Panc1 (cell line): ENCODE results near the gene FSD1.

Experiments
- POLR2AphosphoS5 ChIP-seq: IDR thresholded peaks from 2 replicates; pipeline ENCODE4 v1.6.1; 2012; ENCODE audit warnings: mild to moderate bottlenecking, low read depth, low read length, moderate library complexity
- TF ChIP-seq, protein P1 (sequence below): fragments of 450-650 bp; IDR thresholded peaks from 2 replicates; pipeline ENCODE4 v1.5.1; 2017; ENCODE audit warnings: mild to moderate bottlenecking

DNA sequence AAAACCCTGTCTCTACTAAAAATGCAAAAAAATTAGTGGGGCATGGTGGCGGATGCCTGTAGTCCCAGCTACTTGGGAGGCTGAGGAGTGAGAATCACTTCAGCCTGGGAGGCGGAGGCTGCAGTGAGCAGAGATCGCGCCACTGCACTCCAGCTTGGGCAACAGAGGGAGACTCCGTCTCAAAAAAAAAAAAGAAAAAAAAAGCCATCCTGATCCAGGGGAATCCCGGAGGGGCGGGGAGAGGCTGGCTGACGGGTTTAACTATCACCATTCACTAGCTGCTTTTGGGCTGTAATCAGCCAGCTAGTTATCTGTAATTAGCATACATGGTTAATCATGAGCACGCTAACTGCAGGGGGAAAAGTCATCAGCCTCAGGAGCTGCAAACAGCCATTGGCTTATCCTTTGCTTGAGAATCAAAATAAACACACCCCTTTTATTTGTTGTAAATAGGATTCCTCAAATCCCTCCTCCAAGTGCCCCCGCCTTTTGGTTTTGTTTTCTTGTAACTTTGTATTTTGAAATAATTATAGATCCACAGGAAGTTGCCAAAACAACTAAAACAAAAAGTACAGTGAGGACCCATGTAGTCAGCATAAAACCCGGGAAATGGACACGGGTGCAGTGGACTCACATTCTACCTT is 9.6 kb downstream of the FSD1 start:
- TF ChIP-seq, protein P1, sequence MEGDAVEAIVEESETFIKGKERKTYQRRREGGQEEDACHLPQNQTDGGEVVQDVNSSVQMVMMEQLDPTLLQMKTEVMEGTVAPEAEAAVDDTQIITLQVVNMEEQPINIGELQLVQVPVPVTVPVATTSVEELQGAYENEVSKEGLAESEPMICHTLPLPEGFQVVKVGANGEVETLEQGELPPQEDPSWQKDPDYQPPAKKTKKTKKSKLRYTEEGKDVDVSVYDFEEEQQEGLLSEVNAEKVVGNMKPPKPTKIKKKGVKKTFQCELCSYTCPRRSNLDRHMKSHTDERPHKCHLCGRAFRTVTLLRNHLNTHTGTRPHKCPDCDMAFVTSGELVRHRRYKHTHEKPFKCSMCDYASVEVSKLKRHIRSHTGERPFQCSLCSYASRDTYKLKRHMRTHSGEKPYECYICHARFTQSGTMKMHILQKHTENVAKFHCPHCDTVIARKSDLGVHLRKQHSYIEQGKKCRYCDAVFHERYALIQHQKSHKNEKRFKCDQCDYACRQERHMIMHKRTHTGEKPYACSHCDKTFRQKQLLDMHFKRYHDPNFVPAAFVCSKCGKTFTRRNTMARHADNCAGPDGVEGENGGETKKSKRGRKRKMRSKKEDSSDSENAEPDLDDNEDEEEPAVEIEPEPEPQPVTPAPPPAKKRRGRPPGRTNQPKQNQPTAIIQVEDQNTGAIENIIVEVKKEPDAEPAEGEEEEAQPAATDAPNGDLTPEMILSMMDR: no peak
- TF ChIP-seq POLR2AphosphoS5: no peak
